Measurements from ENCODE around the gene CPNE6. TPM values are rescaled to one million over a fixed set of nuclear protein-coding genes. Genes with fewer than 3 reads are reported as not detected.

CPNE6 gene
- total and polyA plus RNA-seq, 2 of the 13 experiments (the other 11 are each of a cell fraction or from before 2014, with no cell fraction given) = not detected

DNA sequence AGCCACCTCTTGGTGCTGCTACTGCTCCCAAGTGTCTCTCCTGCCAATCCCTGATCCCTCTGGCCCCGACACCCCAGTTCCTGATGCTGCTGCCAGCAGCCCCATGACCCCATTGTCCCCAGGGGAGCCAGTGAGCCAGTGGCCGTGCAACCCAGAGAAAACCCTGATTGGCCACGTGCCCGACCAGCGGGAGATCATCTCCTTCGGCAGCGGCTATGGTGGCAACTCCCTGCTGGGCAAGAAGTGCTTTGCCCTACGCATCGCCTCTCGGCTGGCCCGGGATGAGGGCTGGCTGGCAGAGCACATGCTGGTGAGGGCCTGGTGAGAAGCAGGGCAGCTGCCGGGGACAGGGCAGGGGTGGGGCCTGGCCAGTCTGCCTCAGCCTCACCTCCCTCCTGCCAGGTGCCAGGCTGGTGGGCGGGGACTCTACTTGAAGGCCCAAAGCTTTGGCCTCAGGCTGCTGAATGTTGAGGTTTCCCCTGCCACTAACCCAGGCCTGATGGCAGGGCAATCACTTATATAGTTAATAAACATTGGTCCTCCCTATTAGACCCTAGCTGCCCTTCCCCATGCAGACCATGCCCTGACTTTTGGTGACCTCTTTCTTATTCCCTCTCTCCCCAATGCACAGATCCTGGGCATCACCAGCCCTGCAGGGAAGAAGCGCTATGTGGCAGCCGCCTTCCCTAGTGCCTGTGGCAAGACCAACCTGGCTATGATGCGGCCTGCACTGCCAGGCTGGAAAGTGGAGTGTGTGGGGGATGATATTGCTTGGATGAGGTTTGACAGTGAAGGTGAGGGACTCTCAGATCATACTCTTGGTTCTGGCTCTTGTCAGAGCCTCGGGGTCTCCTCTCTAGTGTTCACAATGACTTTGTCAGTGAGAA is 27.8 kb downstream of the CPNE6 start:
- Histone ChIP-seq H3K79me2 (ENCODE audit: insufficient read depth, low read length) (peaks cover 28% of the 10 kb centered on the region), H4K20me1 (ENCODE audit: insufficient read depth, low read length) (0 out of 2 replicates have a peak, but pooled peaks cover 4% of the 10 kb centered on the region), H3K9me3 (ENCODE audit: low read length) (no peaks in the 10 kb centered on the region), H2AFZ (ENCODE audit: low read length) (no peak overlapping the region), H3K9ac (ENCODE audit: insufficient read depth, low read depth, low read length) (no peak overlapping the region), H3K4me2 (ENCODE audit: low read depth, low read length) (no peak overlapping the region), H3K4me3 (replicated peaks in 1 of 3; ENCODE audit: insufficient read depth in 1 of 3, low read depth in 2 of 3, low read length in 3 of 3) (no peak overlapping the region), H3K4me1 (ENCODE audit: insufficient read depth, low read length) (peaks cover 50% of the 10 kb centered on the region), H3K27ac (ENCODE audit: extremely low read length, insufficient read depth, low read length) (no peak overlapping the region), H3K27me3 (ENCODE audit: control insufficient read depth in 1 of 2, insufficient read depth in 2 of 2, low read length in 2 of 2) (peaks cover 0 to 6% of the 10 kb centered on the region in 2 experiments; a peak in 1 of 5 replicates), H3K36me3 (replicated peaks in 1 of 2; ENCODE audit: control insufficient read depth in 1 of 2, insufficient read depth in 2 of 2, low read length in 2 of 2) (peaks cover 47 to 65% of the 10 kb centered on the region in 2 experiments)
- BruUV-seq (replicated peaks) = no TSS peak
- ATAC-seq (no peak), DNase-seq (ENCODE audit: low spot score) (no peak), FAIRE-seq (no peak)
- WGBS (ENCODE audit: low lambda C conversion rate) = 95% methylated on average over 17 of the region's 17 CpGs
- POLR2A ChIA-PET = interaction anchor here (1.0 to 14.4 kb wide), 5 partner anchors 7 to 41 kb away, joined by 3 to 627 read pairs (median 133); partner anchors contain the start of genes DCAF11, NRL and PSME1
- in situ Hi-C loops (cut with HindIII; ENCODE audit: extremely low pct_ligation_motif_present, low pct_unique_long_range_greater_than_20kb) = no loop called here
- CTCF ChIA-PET (ENCODE audit: low intra/inter-chr PET ratio, low total read pairs) = no interaction called here
- intact Hi-C loops (cut with micrococcal nuclease; ENCODE audit: unreplicated experiment) = no loop called here
- TF ChIP-seq ZFP36L2 (CRISPR knock-in tag; IDR thresholded peaks at IDR 0.05) (no peak), IRX3 (CRISPR knock-in tag; IDR thresholded peaks at IDR 0.05; ENCODE audit: borderline replicate concordance, low read depth) (no peak), ZNF660 (CRISPR knock-in tag; IDR thresholded peaks at IDR 0.05; ENCODE audit: borderline replicate concordance, low read depth) (no peak), NRL (CRISPR knock-in tag; IDR thresholded peaks at IDR 0.05; ENCODE audit: borderline replicate concordance) (no peak), RBM22 (optimal IDR thresholded peaks at IDR 0.05; ENCODE audit: low read length) (peak; percentile 93), DPF2 (CRISPR knock-in tag; IDR thresholded peaks at IDR 0.05; ENCODE audit: borderline replicate concordance, low read depth) (no peak), SRF (IDR thresholded peaks at IDR 0.05; ENCODE audit: low read depth, low read length) (no peak), ZBTB4 (CRISPR knock-in tag; IDR thresholded peaks at IDR 0.05; ENCODE audit: borderline replicate concordance) (0 out of 2 replicates have a peak, but pooled peaks have one; percentile 5), AHR (CRISPR knock-in tag; IDR thresholded peaks at IDR 0.05) (no peak), NFAT5 (CRISPR knock-in tag; IDR thresholded peaks at IDR 0.05) (0 out of 2 replicates have a peak, but pooled peaks have one; percentile 43), ZNF567 (CRISPR knock-in tag; IDR thresholded peaks at IDR 0.05; ENCODE audit: borderline replicate concordance) (no peak)

Data from HepG2 (cell line).